Panc1 (cell line): ENCODE results near the gene ARRB2. TPM values are rescaled to one million over a fixed set of nuclear protein-coding genes. Genes with fewer than 3 reads are reported as not detected.

Experiments used
- ATAC-seq: fragments of 200-7000 bp; cut with Tn5 transposase; 2 replicates; pipeline ENCODE4 v1.9.1; 2020; ENCODE audit warnings: mild to moderate bottlenecking, moderate library complexity
- BruUV-seq: library from RNA; stranded (reverse); fragments of 400-500 nt; replicated peaks from 2 replicates; lab custom pipeline; 2021; lab: Mats Ljungman, UMichigan
- CTCF ChIA-PET: fragments of 300-600 bp; sonication (Branson Sonifier 250); formaldehyde crosslinking; loops from one replicate; lab custom pipeline; 2022; ENCODE audit warnings: antibody characterized with exemption; lab: Charles Lee
- POLR2A ChIA-PET: fragments of 300-600 bp; sonication (Branson Sonifier 250); formaldehyde crosslinking; loops from one replicate; lab custom pipeline; 2022; ENCODE audit warnings: antibody characterized with exemption; lab: Charles Lee
- DNase-seq: peaks from one replicate; pipeline ENCODE4 v3.0.0-alpha.2; 2010; ENCODE audit warnings: low read depth, low spot score
- H3K27ac ChIP-seq: 2 replicates; pipeline ENCODE4 v1.5.1; 2011; ENCODE audit warnings: mild to moderate bottlenecking, low read length, inconsistent platforms
- H3K27me3 ChIP-seq: fragments of 200-500 bp; sonication (Bioruptor generic); 2 replicates; pipeline ENCODE4 v1.6.0; 2014; ENCODE audit warnings: low read length, inconsistent platforms; ENCODE audit not compliant: control insufficient read depth, insufficient read depth
- H3K36me3 ChIP-seq: fragments of 200-500 bp; sonication (Bioruptor generic); 2 replicates; pipeline ENCODE4 v1.5.1; 2014; ENCODE audit warnings: inconsistent platforms, mild to moderate bottlenecking, low read length, moderate library complexity; ENCODE audit not compliant: control insufficient read depth, insufficient read depth
- H3K4me1 ChIP-seq: 2 replicates; pipeline ENCODE4 v1.5.1; 2011; ENCODE audit warnings: inconsistent platforms, mild to moderate bottlenecking, low read length, moderate library complexity; ENCODE audit not compliant: control insufficient read depth, insufficient read depth
- H3K4me3 ChIP-seq, 2 experiments: 2 replicates each; pipeline ENCODE4 v1.5.1; 2011 to 2012; ENCODE audit warnings: low read depth in 2 of 2, low read length in 2 of 2, mild to moderate bottlenecking in 2 of 2, inconsistent platforms in 1 of 2, moderate library complexity in 1 of 2
- H3K9me3 ChIP-seq: fragments of 200-500 bp; sonication (Bioruptor generic); 2 replicates; pipeline ENCODE4 v1.5.1; 2014; ENCODE audit warnings: low read depth, mild to moderate bottlenecking, inconsistent platforms, low read length, moderate library complexity; ENCODE audit not compliant: control insufficient read depth, insufficient read depth
- CTCF ChIP-seq: fragments of 450-650 bp; IDR thresholded peaks from 2 replicates; pipeline ENCODE4 v1.5.1; 2017; ENCODE audit warnings: mild to moderate bottlenecking
- POLR2AphosphoS5 ChIP-seq: IDR thresholded peaks from 2 replicates; pipeline ENCODE4 v1.6.1; 2012; ENCODE audit warnings: mild to moderate bottlenecking, low read depth, low read length, moderate library complexity
- REST ChIP-seq, 2 experiments: IDR thresholded peaks; 2 replicates each; pipeline ENCODE4 v1.6.1; 2011 to 2012; ENCODE audit warnings: low read depth in 2 of 2, control low read depth in 1 of 2, low read length in 1 of 2, mild to moderate bottlenecking in 1 of 2, moderate library complexity in 1 of 2; ENCODE audit not compliant: insufficient read depth in 1 of 2
- SIN3A ChIP-seq: IDR thresholded peaks from 2 replicates; pipeline ENCODE4 v1.6.1; 2012; ENCODE audit warnings: low read depth, mild to moderate bottlenecking, low read length, moderate library complexity, borderline replicate concordance; ENCODE audit not compliant: insufficient read depth
- TCF7L2 ChIP-seq: IDR thresholded peaks from 2 replicates; pipeline ENCODE4 v1.6.1; 2011; ENCODE audit warnings: mild to moderate bottlenecking, low read depth, low read length, inconsistent platforms
- in situ Hi-C: cut with HindIII; loops from 2 replicates; pipeline ENCODE4 v1.10.0; 2016; ENCODE audit warnings: low sequenced_read_pairs, low pct_unique_long_range_greater_than_20kb
- intact Hi-C: fragments of 100-400 bp; cut with micrococcal nuclease; formaldehyde crosslinking; loops from one replicate; pipeline ENCODE4 v1.10.0; 2022; ENCODE audit not compliant: unreplicated experiment
- total RNA-seq: library from RNA; stranded (reverse); gene quantifications from one replicate; pipeline ENCODE4 v1.2.1, GENCODE V29; 2021; ENCODE audit not compliant: unreplicated experiment

ARRB2 gene
- total RNA-seq, 1 experiment from 2014 or later = 39.2 TPM

GRCh38 chr17:4742133-4742532 is 31.7 kb downstream of the ARRB2 start:
- no TSS peak for BruUV-seq
- intact Hi-C loops (no loop called here), in situ Hi-C loops (no loop called here)
- no peaks in the 10 kb centered on the region for H3K9me3 ChIP-seq
- POLR2A ChIA-PET = no interaction called here
- TF ChIP-seq SIN3A = no peak
- TF ChIP-seq TCF7L2 = no peak
- TF ChIP-seq POLR2AphosphoS5 = no peak
- TF ChIP-seq REST (IDR thresholded peaks at IDR 0.05; ENCODE audit: insufficient read depth in 1 of 2, low read depth in 2 of 2, low read length in 1 of 2) = no peak
- H3K4me3 ChIP-seq = no peak overlapping the region
- CTCF ChIA-PET = no interaction called here
- no peak for DNase-seq
- H3K4me1 ChIP-seq = no peaks in the 10 kb centered on the region
- H3K36me3 ChIP-seq = no peaks in the 10 kb centered on the region
- peaks cover 7% of the 10 kb centered on the region; the same call in 1 of the 2 replicates for H3K27me3 ChIP-seq
- H3K27ac ChIP-seq = no peak overlapping the region
- no peak for ATAC-seq

GRCh38 chr17:4742629-4743028 is 32.2 kb downstream of the ARRB2 start:
- no peak overlapping the region for H3K27ac ChIP-seq
- DNase-seq = no peak
- no peak for ATAC-seq
- intact Hi-C loops (no loop called here), in situ Hi-C loops (no loop called here)
- POLR2A ChIA-PET = no interaction called here
- no peaks in the 10 kb centered on the region for H3K36me3 ChIP-seq
- BruUV-seq = no TSS peak
- H3K4me3 ChIP-seq = no peak overlapping the region
- CTCF ChIA-PET = no interaction called here
- no peaks in the 10 kb centered on the region for H3K9me3 ChIP-seq
- TF ChIP-seq REST (IDR thresholded peaks at IDR 0.05; ENCODE audit: insufficient read depth in 1 of 2, low read depth in 2 of 2, low read length in 1 of 2) (no peak), SIN3A (no peak), TCF7L2 (no peak), POLR2AphosphoS5 (no peak), CTCF (no peak)
- H3K27me3 ChIP-seq = peaks cover 7% of the 10 kb centered on the region; the same call in 1 of the 2 replicates
- H3K4me1 ChIP-seq = no peaks in the 10 kb centered on the region
